Thoracic aorta (tissue), 2 donors: ENCODE results near the gene CCDC167. TPM values are rescaled to one million over a fixed set of nuclear protein-coding genes. Genes with fewer than 3 reads are reported as not detected.

Experiments used
- ATAC-seq: fragments of 150-250 bp; one replicate; pipeline ENCODE4 v1.8.0; 2017; ENCODE audit warnings: low read depth; ENCODE audit not compliant: insufficient number of reproducible peaks, low FRiP score
- DNase-seq: peaks from one replicate; pipeline ENCODE4 v3.0.0-alpha.2; 2020; ENCODE audit warnings: low spot score
- H3K27ac ChIP-seq, 2 donors: fragments of 200-600 bp; sonication (generic); 1 replicate in 1 of 2; 2 replicates in 1 of 2; pipeline ENCODE4 v1.5.1; 2016; ENCODE audit warnings: mild to moderate bottlenecking in 2 of 2, moderate library complexity in 2 of 2
- H3K27me3 ChIP-seq: fragments of 200-600 bp; sonication (generic); replicated peaks from 2 replicates; pipeline ENCODE4 v1.6.0; 2016; ENCODE audit warnings: mild to moderate bottlenecking; ENCODE audit not compliant: insufficient read depth
- H3K36me3 ChIP-seq: fragments of 200-600 bp; sonication (generic); one replicate; pipeline ENCODE4 v1.5.1; 2016
- H3K4me1 ChIP-seq, 2 donors: fragments of 200-600 bp; sonication (generic); 1 replicate in 1 of 2; 2 replicates in 1 of 2; pipeline versions ENCODE4 v1.5.1 to v1.6.0; 2016; ENCODE audit warnings: low read depth in 2 of 2, mild to moderate bottlenecking in 1 of 2; ENCODE audit not compliant: control insufficient read depth in 1 of 2
- H3K4me3 ChIP-seq: fragments of 200-600 bp; sonication (generic); 2 replicates; pipeline ENCODE4 v1.5.1; 2016; ENCODE audit warnings: mild to moderate bottlenecking
- H3K9me3 ChIP-seq: fragments of 200-600 bp; sonication (generic); 2 replicates; pipeline ENCODE4 v1.5.1; 2016
- total RNA-seq, 2 donors: library from RNA; depleted of rRNA; stranded (reverse); fragments of >200 nt; gene quantifications; one replicate each; pipeline versions ENCODE4 v1.1.0 to v1.2.3, GENCODE V29; 2016
- TF ChIP-seq, protein P1 (sequence below): fragments of 200-600 bp; sonication (generic); IDR thresholded peaks from one replicate; pipeline ENCODE4 v1.5.1; 2019; ENCODE audit warnings: antibody characterized with exemption

Gene CCDC167
- total RNA-seq, 2 donors from 2014 or later: 14.4 to 20.8 TPM

GRCh38 chr6:37480951-37481534, 18.6 kb downstream of the CCDC167 start:
- H3K36me3 ChIP-seq: peaks cover 47% of the 10 kb centered on the region

GRCh38 chr6:37480118-37480736, 19.5 kb downstream of the CCDC167 start:
- peaks cover 55% of the 10 kb centered on the region for H3K36me3 ChIP-seq
- no peak overlapping the region for H3K4me3 ChIP-seq
- ATAC-seq (no peak), DNase-seq (no peak)
- no peaks in the 10 kb centered on the region for H3K4me1 ChIP-seq
- H3K9me3 ChIP-seq: no peaks in the 10 kb centered on the region
- H3K27ac ChIP-seq: no peak overlapping the region
- TF ChIP-seq, protein P1, sequence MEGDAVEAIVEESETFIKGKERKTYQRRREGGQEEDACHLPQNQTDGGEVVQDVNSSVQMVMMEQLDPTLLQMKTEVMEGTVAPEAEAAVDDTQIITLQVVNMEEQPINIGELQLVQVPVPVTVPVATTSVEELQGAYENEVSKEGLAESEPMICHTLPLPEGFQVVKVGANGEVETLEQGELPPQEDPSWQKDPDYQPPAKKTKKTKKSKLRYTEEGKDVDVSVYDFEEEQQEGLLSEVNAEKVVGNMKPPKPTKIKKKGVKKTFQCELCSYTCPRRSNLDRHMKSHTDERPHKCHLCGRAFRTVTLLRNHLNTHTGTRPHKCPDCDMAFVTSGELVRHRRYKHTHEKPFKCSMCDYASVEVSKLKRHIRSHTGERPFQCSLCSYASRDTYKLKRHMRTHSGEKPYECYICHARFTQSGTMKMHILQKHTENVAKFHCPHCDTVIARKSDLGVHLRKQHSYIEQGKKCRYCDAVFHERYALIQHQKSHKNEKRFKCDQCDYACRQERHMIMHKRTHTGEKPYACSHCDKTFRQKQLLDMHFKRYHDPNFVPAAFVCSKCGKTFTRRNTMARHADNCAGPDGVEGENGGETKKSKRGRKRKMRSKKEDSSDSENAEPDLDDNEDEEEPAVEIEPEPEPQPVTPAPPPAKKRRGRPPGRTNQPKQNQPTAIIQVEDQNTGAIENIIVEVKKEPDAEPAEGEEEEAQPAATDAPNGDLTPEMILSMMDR: no peak
- H3K27me3 ChIP-seq: no peaks in the 10 kb centered on the region

More at GRCh38 chr6:37480951-37481534, 18.6 kb downstream of the CCDC167 start:
- TF ChIP-seq, protein P1: no peak
- Histone ChIP-seq H3K4me3 (no peak overlapping the region), H3K9me3 (no peaks in the 10 kb centered on the region), H3K4me1 (no peaks in the 10 kb centered on the region), H3K27ac (no peak overlapping the region), H3K27me3 (no peaks in the 10 kb centered on the region)
- DNase-seq: no peak
- no peak for ATAC-seq

DNA sequence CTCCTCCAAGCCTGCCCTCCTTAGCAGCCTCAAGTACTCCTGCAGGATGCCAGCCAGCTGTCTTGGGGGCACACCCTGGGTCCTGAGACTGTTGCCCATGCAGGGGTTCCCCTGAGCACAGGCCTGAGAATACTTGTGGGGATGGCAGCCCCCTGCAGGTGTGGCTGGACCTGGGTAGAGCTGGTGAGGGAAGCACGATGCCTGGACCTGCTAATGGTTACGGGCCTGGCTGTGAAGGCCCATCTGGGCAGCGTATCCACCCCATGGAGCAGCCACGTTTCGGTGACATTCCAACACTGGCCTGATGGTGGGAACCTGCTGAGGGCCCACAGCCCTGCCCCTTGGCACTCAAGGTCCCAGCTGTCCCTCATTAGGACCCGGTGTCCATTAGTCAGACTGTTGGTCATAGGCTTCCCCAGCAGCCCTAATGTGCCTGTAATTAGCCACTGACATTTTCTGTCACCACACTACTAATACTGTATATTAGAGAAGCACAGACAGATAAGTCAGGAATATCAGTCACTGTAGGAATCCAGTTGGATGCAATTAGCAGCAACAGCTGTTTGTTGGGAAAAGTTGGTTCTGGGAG, 20.3 kb downstream of the CCDC167 start:
- H3K27ac ChIP-seq: no peak overlapping the region
- no peak for ATAC-seq
- no peak overlapping the region for H3K4me3 ChIP-seq
- H3K36me3 ChIP-seq: peaks cover 64% of the 10 kb centered on the region
- TF ChIP-seq, protein P1: no peak
- H3K9me3 ChIP-seq: no peaks in the 10 kb centered on the region
- DNase-seq: no peak
- H3K27me3 ChIP-seq: no peaks in the 10 kb centered on the region
- H3K4me1 ChIP-seq: peaks cover 0 to under 1% of the 10 kb centered on the region in 2 donors

DNA sequence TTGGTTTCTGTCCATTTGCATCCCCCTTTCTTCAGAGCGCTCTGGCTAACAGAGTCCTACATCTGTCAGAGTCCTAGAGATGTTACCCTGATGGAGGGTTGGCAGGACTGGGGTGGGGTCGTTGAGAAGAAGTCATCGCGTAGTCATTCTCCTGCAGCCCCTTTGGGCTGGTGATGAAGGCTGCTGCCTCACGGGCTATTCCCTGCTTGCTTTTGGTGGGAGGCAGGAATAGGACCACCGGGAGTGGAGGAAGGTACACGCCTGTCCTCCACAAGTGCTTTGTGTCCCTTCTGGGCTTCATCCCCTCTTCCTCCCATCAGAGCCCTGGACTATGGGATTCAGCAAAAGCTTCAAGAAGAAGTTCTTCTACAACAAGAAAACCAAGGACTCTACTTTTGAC, 20.9 kb downstream of the CCDC167 start:
- no peaks in the 10 kb centered on the region for H3K27me3 ChIP-seq
- TF ChIP-seq, protein P1: no peak
- H3K4me3 ChIP-seq: no peak overlapping the region
- H3K27ac ChIP-seq: no peak overlapping the region
- H3K4me1 ChIP-seq: peaks cover 0 to 6% of the 10 kb centered on the region in 2 donors
- DNase-seq: no peak
- ATAC-seq: no peak
- H3K36me3 ChIP-seq: peaks cover 68% of the 10 kb centered on the region
- H3K9me3 ChIP-seq: no peaks in the 10 kb centered on the region

GRCh38 chr6:37477656-37478435, 21.8 kb downstream of the CCDC167 start:
- H3K4me3 ChIP-seq: no peak overlapping the region
- no peaks in the 10 kb centered on the region for H3K27me3 ChIP-seq
- H3K36me3 ChIP-seq: peaks cover 71% of the 10 kb centered on the region
- H3K4me1 ChIP-seq: peaks cover 2 to 16% of the 10 kb centered on the region in 2 donors
- H3K27ac ChIP-seq: no peak overlapping the region
- no peaks in the 10 kb centered on the region for H3K9me3 ChIP-seq
- ATAC-seq: no peak
- DNase-seq: no peak
- TF ChIP-seq, protein P1: no peak
